Measurements from ENCODE around the gene SIX3. TPM values are rescaled to one million over a fixed set of nuclear protein-coding genes. Genes with fewer than 3 reads are reported as not detected.

SIX3 gene
- total and polyA plus RNA-seq, 2 donors (not counting 1 experiment from before 2014, with no cell fraction given): not detected

GRCh38 chr2:44946372-44947027 is 5.0 kb downstream of the SIX3 start:
- Histone ChIP-seq H2AFZ (ENCODE audit: insufficient read depth, low read depth, low read length, poor library complexity, severe bottlenecking) (no peak overlapping the region), H4K20me1 (ENCODE audit: control insufficient read depth, insufficient read depth, low read length, poor library complexity, severe bottlenecking) (no peaks in the 10 kb centered on the region), H3K4me1 (ENCODE audit: control insufficient read depth in 2 of 2, insufficient read depth in 2 of 2, low read length in 2 of 2) (peaks cover 45 to 58% of the 10 kb centered on the region in 2 donors), H3K27ac (ENCODE audit: low read length in 2 of 2) (no peak overlapping the region), H3K9ac (ENCODE audit: low read length) (no peak overlapping the region), H3K27me3 (replicated peaks in 1 of 4; ENCODE audit: control extremely low read depth in 1 of 4, control insufficient read depth in 3 of 4, insufficient read depth in 4 of 4, low read length in 3 of 4) (peaks cover 0 to 93% (median 67%) of the 10 kb centered on the region in 4 experiments), H3K4me2 (replicated peaks; ENCODE audit: low read depth, low read length, poor library complexity, severe bottlenecking) (no peak overlapping the region), H3K79me2 (ENCODE audit: control insufficient read depth, insufficient read depth, low read length) (no peaks in the 10 kb centered on the region), H3K4me3 (ENCODE audit: control extremely low read depth in 1 of 5, extremely low read depth in 1 of 5, insufficient read depth in 1 of 5, low read depth in 2 of 5, low read length in 4 of 5) (no peak overlapping the region), H3K36me3 (replicated peaks in 1 of 2; ENCODE audit: control extremely low read depth in 1 of 2, control insufficient read depth in 1 of 2, extremely low read depth in 1 of 2, insufficient read depth in 2 of 2, low read length in 1 of 2) (no peaks in the 10 kb centered on the region), H3K9me3 (ENCODE audit: control extremely low read depth in 1 of 3, control insufficient read depth in 2 of 3, insufficient read depth in 1 of 3, low read length in 2 of 3) (peaks cover 0 to 35% (median 0%) of the 10 kb centered on the region in 3 donors)
- ChIA-PET POLR2A (no interaction called here), CTCF (interaction anchor here (1.0 to 1.7 kb wide), 3 partner anchors 9 to 12 kb away, joined by 3 to 5 read pairs (median 3); no protein-coding TSS in a partner anchor)
- no peak for DNase-seq
- intact Hi-C loops (cut with micrococcal nuclease): no loop called here
- ATAC-seq (ENCODE audit: low read depth): no peak
- H3K9me3 Mint-ChIP-seq (ENCODE audit: insufficient read depth): no peaks in the 10 kb centered on the region
- 46% methylated on average over 6 of the region's 11 CpGs for WGBS (ENCODE audit: insufficient coverage)
- TF ChIP-seq EZH2 (IDR thresholded peaks at IDR 0.05; ENCODE audit: borderline replicate concordance, insufficient read depth, low read depth, low read length, poor library complexity, severe bottlenecking) (no peak), CTCF (IDR thresholded peaks at IDR 0.05) (no peak)
- H3K27me3 Mint-ChIP-seq: peaks cover 78% of the 10 kb centered on the region
- peaks cover 43% of the 10 kb centered on the region for H3K4me1 Mint-ChIP-seq
- H3K4me3 Mint-ChIP-seq: no peak overlapping the region
- H3K27ac Mint-ChIP-seq: no peak overlapping the region

- Histone ChIP-seq H3K4me1 (ENCODE audit: control insufficient read depth in 2 of 2, insufficient read depth in 2 of 2, low read length in 2 of 2) (peaks cover 45 to 58% of the 10 kb centered on the region in 2 donors), H3K4me3 (ENCODE audit: control extremely low read depth in 1 of 5, extremely low read depth in 1 of 5, insufficient read depth in 1 of 5, low read depth in 2 of 5, low read length in 4 of 5) (no peak overlapping the region), H3K36me3 (replicated peaks in 1 of 2; ENCODE audit: control extremely low read depth in 1 of 2, control insufficient read depth in 1 of 2, extremely low read depth in 1 of 2, insufficient read depth in 2 of 2, low read length in 1 of 2) (no peaks in the 10 kb centered on the region), H3K27ac (ENCODE audit: low read length in 2 of 2) (no peak overlapping the region), H3K79me2 (ENCODE audit: control insufficient read depth, insufficient read depth, low read length) (no peaks in the 10 kb centered on the region), H3K9ac (ENCODE audit: low read length) (no peak overlapping the region), H2AFZ (ENCODE audit: insufficient read depth, low read depth, low read length, poor library complexity, severe bottlenecking) (no peak overlapping the region), H3K9me3 (ENCODE audit: control extremely low read depth in 1 of 3, control insufficient read depth in 2 of 3, insufficient read depth in 1 of 3, low read length in 2 of 3) (peaks cover 0 to 34% (median 0%) of the 10 kb centered on the region in 3 donors), H3K27me3 (replicated peaks in 1 of 4; ENCODE audit: control extremely low read depth in 1 of 4, control insufficient read depth in 3 of 4, insufficient read depth in 4 of 4, low read length in 3 of 4) (peaks cover 0 to 93% (median 67%) of the 10 kb centered on the region in 4 experiments), H4K20me1 (ENCODE audit: control insufficient read depth, insufficient read depth, low read length, poor library complexity, severe bottlenecking) (no peaks in the 10 kb centered on the region), H3K4me2 (replicated peaks; ENCODE audit: low read depth, low read length, poor library complexity, severe bottlenecking) (no peak overlapping the region)
- peaks cover 41% of the 10 kb centered on the region for H3K4me1 Mint-ChIP-seq
- H3K27me3 Mint-ChIP-seq: peaks cover 77% of the 10 kb centered on the region
- intact Hi-C loops (cut with micrococcal nuclease): no loop called here
- ChIA-PET CTCF (interaction anchor here (1.7 kb wide), 1 partner anchor 9 kb away, joined by 5 read pairs; no protein-coding TSS in a partner anchor), POLR2A (no interaction called here)
- H3K27ac Mint-ChIP-seq: no peak overlapping the region
- no peak for ATAC-seq (ENCODE audit: low read depth)
- 71% methylated on average over 5 of the region's 5 CpGs for WGBS (ENCODE audit: insufficient coverage)
- DNase-seq: no peak
- H3K4me3 Mint-ChIP-seq: no peak overlapping the region
- no peaks in the 10 kb centered on the region for H3K9me3 Mint-ChIP-seq (ENCODE audit: insufficient read depth)
- TF ChIP-seq EZH2 (IDR thresholded peaks at IDR 0.05; ENCODE audit: borderline replicate concordance, insufficient read depth, low read depth, low read length, poor library complexity, severe bottlenecking) (no peak), CTCF (IDR thresholded peaks at IDR 0.05) (no peak)
These were observed 5.5 kb downstream of the SIX3 start for GRCh38 chr2:44947028-44947375.

All from B cell (primary cell).